ENCODE results near the gene ZGRF1. TPM values are rescaled to one million over a fixed set of nuclear protein-coding genes. Genes with fewer than 3 reads are reported as not detected.
A peak's percentile ranks its signal among the peaks of the same experiment; 100 is the strongest.

ZGRF1 gene
- total RNA-seq (1 to 10 TPM; 1.4 to 2.9 (median 1.6) TPM), polyA plus RNA-seq (1 to 10 TPM in 1 of 2 donors, under 1 TPM in 1; 0.85 to 1.8 TPM)
- long read RNA-seq, donor 1: 0 reads
- long read RNA-seq, donor 2, partial matches to known transcripts: 1 of 4 reads
- long read RNA-seq, donor 2, other reads (novel, unspliced or antisense): 1 of 4 reads
- long read RNA-seq, donor 3, partial matches to known transcripts: 0 of 1 reads
- long read RNA-seq, donor 3, other reads (novel, unspliced or antisense): 0 of 1 reads

GRCh38 chr4:112636688-112637551, at the start of gene ZGRF1, which contains the start of gene LARP7:
ZGRF1 (minus strand) TSS chr4:112636909; CDS start chr4:112633176, 3,733 bp downstream.
LARP7 (plus strand) TSS chr4:112637143; CDS start chr4:112644670, 7,527 bp downstream.
- DNase-seq (peak; percentile 99), ATAC-seq (peak; percentile 97 to 98 (median 98))
- intact Hi-C loops (cut with DNase I): loop anchor here in 6 of 10 donors (2.0 to 10.0 kb wide), 6 partner anchors 128 to 458 kb away; no protein-coding TSS in a partner anchor
- H3K4me3 ChIP-seq: peak within 1 kb of the TSS; percentile 45 to 80 (median 68)
- no peaks in the 10 kb centered on the region for H3K27me3 ChIP-seq
- H3K9me3 ChIP-seq: no peaks in the 10 kb centered on the region
- peaks cover 0 to 17% (median 0%) of the 10 kb centered on the region in 9 donors for H3K36me3 ChIP-seq
- WGBS, 4 donors: 0% methylated on average over 48 to 66 of the region's 66 CpGs
- TF ChIP-seq CTCF (IDR thresholded peaks at IDR 0.05) (peak; percentile 59 to 99 (median 94)), POLR2A (IDR thresholded peaks at IDR 0.05) (no peak)
- peaks cover 0 to 39% (median 19%) of the 10 kb centered on the region in 12 donors for H3K4me1 ChIP-seq
- H3K27ac ChIP-seq: peak within 1 kb of the TSS; percentile 92 to 98 (median 97)

GRCh38 chr4:112680996-112681395, 44.3 kb upstream of the ZGRF1 start:
- DNase-seq: no peak
- Histone ChIP-seq H3K9me3 (no peaks in the 10 kb centered on the region), H3K4me1 (peaks cover 0 to 6% (median 0%) of the 10 kb centered on the region in 12 donors), H3K27ac (no peak overlapping the region), H3K4me3 (no peak overlapping the region), H3K27me3 (no peaks in the 10 kb centered on the region), H3K36me3 (no peaks in the 10 kb centered on the region)
- intact Hi-C loops (cut with DNase I): no loop called here
- ATAC-seq: no peak
- 45 to 74% (median 63%) methylated on average over 2 of the region's 2 CpGs for WGBS, 4 donors
- TF ChIP-seq POLR2A (IDR thresholded peaks at IDR 0.05) (no peak), CTCF (IDR thresholded peaks at IDR 0.05) (no peak)

- Histone ChIP-seq H3K9me3 (no peaks in the 10 kb centered on the region), H3K4me3 (no peak overlapping the region), H3K36me3 (no peaks in the 10 kb centered on the region), H3K4me1 (peaks cover 0 to 16% (median 0%) of the 10 kb centered on the region in 12 donors), H3K27me3 (no peaks in the 10 kb centered on the region), H3K27ac (no peak overlapping the region)
- intact Hi-C loops (cut with DNase I): no loop called here
- no peak for TF ChIP-seq POLR2A (IDR thresholded peaks at IDR 0.05)
- TF ChIP-seq CTCF (IDR thresholded peaks at IDR 0.05): no peak
- DNase-seq: no peak
- ATAC-seq: no peak
- 34 to 49% (median 46%) methylated on average over 2 of the region's 2 CpGs for WGBS, 4 donors
Measured at GRCh38 chr4:112677519-112678091, 40.9 kb upstream of the ZGRF1 start.
